Adrenal gland (tissue), 5 donors: ENCODE results near the gene ARHGEF26.

Source experiments
- CTCF ChIP-seq, 6 experiments: fragments of 450-650 bp in 4 of 6; fragments of 200-600 bp in 2 of 6; sonication (generic) in 1 of 6; IDR thresholded peaks; 1 replicate in 5 of 6; 2 replicates in 1 of 6; pipeline versions ENCODE4 v1.5.1 to v1.8.0; 2016 to 2021; ENCODE audit warnings: antibody characterized with exemption in 6 of 6, mild to moderate bottlenecking in 2 of 6, moderate library complexity in 1 of 6
- POLR2A ChIP-seq, 2 donors: fragments of 450-650 bp; IDR thresholded peaks; one replicate each; pipeline ENCODE4 v1.6.1; 2017; ENCODE audit warnings: antibody characterized with exemption in 2 of 2, mild to moderate bottlenecking in 2 of 2, moderate library complexity in 1 of 2
- donor health status: DM: no; HTN: no; CAD: no.

GRCh38 chr3:154192225-154192624 lies 71.0 kb downstream of the ARHGEF26 start:
- TF ChIP-seq CTCF (IDR thresholded peaks at IDR 0.05) (no peak), POLR2A (IDR thresholded peaks at IDR 0.05) (no peak)
